ENCODE measurements around the gene SSU72.
"Not testable (repeated sequence)": the region's sequence is repeated elsewhere in the genome, so short reads cannot be mapped to it uniquely, and the experiment has no call there.

SSU72 gene

GRCh38 chr1:1598051-1598719, 23.5 kb upstream of the SSU72 start:
- no peak overlapping the region for H3K27ac ChIP-seq (ENCODE audit: low read depth, low read length)
- H3K4me3 ChIP-seq (ENCODE audit: low read length): no peak overlapping the region
- H3K4me1 ChIP-seq (ENCODE audit: control insufficient read depth, insufficient read depth, low read length): no peaks in the 10 kb centered on the region
- no peak overlapping the region for H3K9ac ChIP-seq (ENCODE audit: low read length)
- peaks cover 19% of the 10 kb centered on the region for H3K27me3 ChIP-seq (ENCODE audit: control insufficient read depth, insufficient read depth, low read length)
- no peaks in the 10 kb centered on the region for H3K36me3 ChIP-seq (ENCODE audit: control insufficient read depth, insufficient read depth, low read length)

GRCh38 chr1:1597275-1597930, 22.7 kb upstream of the SSU72 start:
- no peaks in the 10 kb centered on the region for H3K4me1 ChIP-seq (ENCODE audit: control insufficient read depth, insufficient read depth, low read length)
- H3K27me3 ChIP-seq (ENCODE audit: control insufficient read depth, insufficient read depth, low read length): peaks cover 19% of the 10 kb centered on the region
- H3K27ac ChIP-seq (ENCODE audit: low read depth, low read length): no peak overlapping the region
- no peaks in the 10 kb centered on the region for H3K36me3 ChIP-seq (ENCODE audit: control insufficient read depth, insufficient read depth, low read length)
- no peak overlapping the region for H3K4me3 ChIP-seq (ENCODE audit: low read length)
- no peak overlapping the region for H3K9ac ChIP-seq (ENCODE audit: low read length)

GRCh38 chr1:1596493-1597274, 22.0 kb upstream of the SSU72 start:
- H3K27ac ChIP-seq (ENCODE audit: low read depth, low read length): no peak overlapping the region
- H3K27me3 ChIP-seq (ENCODE audit: control insufficient read depth, insufficient read depth, low read length): peaks cover 17% of the 10 kb centered on the region
- no peak overlapping the region for H3K9ac ChIP-seq (ENCODE audit: low read length)
- H3K4me3 ChIP-seq (ENCODE audit: low read length): no peak overlapping the region
- H3K4me1 ChIP-seq (ENCODE audit: control insufficient read depth, insufficient read depth, low read length): no peaks in the 10 kb centered on the region
- no peaks in the 10 kb centered on the region for H3K36me3 ChIP-seq (ENCODE audit: control insufficient read depth, insufficient read depth, low read length)

- not testable (repeated sequence) for H3K36me3 ChIP-seq (ENCODE audit: control insufficient read depth, insufficient read depth, low read length); H3K27ac ChIP-seq (ENCODE audit: low read depth, low read length); H3K9ac ChIP-seq (ENCODE audit: low read length); H3K4me3 ChIP-seq (ENCODE audit: low read length); H3K4me1 ChIP-seq (ENCODE audit: control insufficient read depth, insufficient read depth, low read length)
- peaks cover 17% of the 10 kb centered on the region for H3K27me3 ChIP-seq (ENCODE audit: control insufficient read depth, insufficient read depth, low read length)
Measured at GRCh38 chr1:1595341-1595740, 20.7 kb upstream of the SSU72 start.

- Histone ChIP-seq H3K4me1 (ENCODE audit: control insufficient read depth, insufficient read depth, low read length) (no peaks in the 10 kb centered on the region), H3K36me3 (ENCODE audit: control insufficient read depth, insufficient read depth, low read length) (no peaks in the 10 kb centered on the region), H3K4me3 (ENCODE audit: low read length) (no peak overlapping the region), H3K27me3 (ENCODE audit: control insufficient read depth, insufficient read depth, low read length) (peaks cover 17% of the 10 kb centered on the region), H3K27ac (ENCODE audit: low read depth, low read length) (no peak overlapping the region), H3K9ac (ENCODE audit: low read length) (no peak overlapping the region)
Measured at GRCh38 chr1:1594602-1595260, 20.1 kb upstream of the SSU72 start.

- Histone ChIP-seq H3K9ac (ENCODE audit: low read length) (no peak overlapping the region), H3K27ac (ENCODE audit: low read depth, low read length) (no peak overlapping the region), H3K4me1 (ENCODE audit: control insufficient read depth, insufficient read depth, low read length) (no peaks in the 10 kb centered on the region), H3K4me3 (ENCODE audit: low read length) (no peak overlapping the region), H3K36me3 (ENCODE audit: control insufficient read depth, insufficient read depth, low read length) (no peaks in the 10 kb centered on the region), H3K27me3 (ENCODE audit: control insufficient read depth, insufficient read depth, low read length) (peaks cover 15% of the 10 kb centered on the region)
Measured at GRCh38 chr1:1593834-1594601, 19.4 kb upstream of the SSU72 start.

- H3K27ac ChIP-seq (ENCODE audit: low read depth, low read length): no peak overlapping the region
Measured at GRCh38 chr1:1591452-1591851, 16.8 kb upstream of the SSU72 start.

GRCh38 chr1:1583347-1584010, 8.8 kb upstream of the SSU72 start:
- Histone ChIP-seq H3K9ac (ENCODE audit: low read length) (no peak overlapping the region), H3K36me3 (ENCODE audit: control insufficient read depth, insufficient read depth, low read length) (no peaks in the 10 kb centered on the region), H3K4me1 (ENCODE audit: control insufficient read depth, insufficient read depth, low read length) (no peaks in the 10 kb centered on the region), H3K27ac (ENCODE audit: low read depth, low read length) (no peak overlapping the region), H3K4me3 (ENCODE audit: low read length) (no peak overlapping the region), H3K27me3 (ENCODE audit: control insufficient read depth, insufficient read depth, low read length) (no peaks in the 10 kb centered on the region)

More at GRCh38 chr1:1591452-1591851, 16.8 kb upstream of the SSU72 start:
- Histone ChIP-seq H3K9ac (ENCODE audit: low read length) (no peak overlapping the region), H3K4me1 (ENCODE audit: control insufficient read depth, insufficient read depth, low read length) (no peaks in the 10 kb centered on the region), H3K4me3 (ENCODE audit: low read length) (no peak overlapping the region), H3K27me3 (ENCODE audit: control insufficient read depth, insufficient read depth, low read length) (no peaks in the 10 kb centered on the region), H3K36me3 (ENCODE audit: control insufficient read depth, insufficient read depth, low read length) (no peaks in the 10 kb centered on the region)

GRCh38 chr1:1582585-1583346, 8.1 kb upstream of the SSU72 start:
- H3K27me3 ChIP-seq (ENCODE audit: control insufficient read depth, insufficient read depth, low read length): no peaks in the 10 kb centered on the region
- H3K4me1 ChIP-seq (ENCODE audit: control insufficient read depth, insufficient read depth, low read length): no peaks in the 10 kb centered on the region

GRCh38 chr1:1578371-1578940, 3.8 kb upstream of the SSU72 start:
- H3K4me3 ChIP-seq (ENCODE audit: low read length): no peak overlapping the region
- no peak overlapping the region for H3K27ac ChIP-seq (ENCODE audit: low read depth, low read length)
- H3K9ac ChIP-seq (ENCODE audit: low read length): no peak overlapping the region
- H3K4me1 ChIP-seq (ENCODE audit: control insufficient read depth, insufficient read depth, low read length): peaks cover 7% of the 10 kb centered on the region
- no peaks in the 10 kb centered on the region for H3K36me3 ChIP-seq (ENCODE audit: control insufficient read depth, insufficient read depth, low read length)
- H3K27me3 ChIP-seq (ENCODE audit: control insufficient read depth, insufficient read depth, low read length): no peaks in the 10 kb centered on the region

More at GRCh38 chr1:1582585-1583346, 8.1 kb upstream of the SSU72 start:
- Histone ChIP-seq H3K4me3 (ENCODE audit: low read length) (no peak overlapping the region), H3K27ac (ENCODE audit: low read depth, low read length) (no peak overlapping the region), H3K9ac (ENCODE audit: low read length) (no peak overlapping the region), H3K36me3 (ENCODE audit: control insufficient read depth, insufficient read depth, low read length) (no peaks in the 10 kb centered on the region)
